Measurements from ENCODE around the gene BTNL2. TPM values are rescaled to one million over a fixed set of nuclear protein-coding genes. Genes with fewer than 3 reads are reported as not detected.

Gene BTNL2
- total and polyA plus RNA-seq, 2 donors (not counting 3 experiments of a cell fraction or from before 2014, with no cell fraction given): not detected

- Histone ChIP-seq H2AFZ (ENCODE audit: low read depth, low read length) (no peak overlapping the region), H3K4me1 (ENCODE audit: control insufficient read depth, extremely low read depth, insufficient read depth, low read length) (peaks cover 4% of the 10 kb centered on the region), H3K27me3 (ENCODE audit: control insufficient read depth in 2 of 2, insufficient read depth in 2 of 2, low read length in 2 of 2) (peaks cover 33 to 37% of the 10 kb centered on the region in 2 experiments), H3K9me1 (replicated peaks; ENCODE audit: control insufficient read depth, extremely low read depth, insufficient read depth, low read length) (no peaks in the 10 kb centered on the region), H4K20me1 (replicated peaks; ENCODE audit: control insufficient read depth, extremely low read depth, insufficient read depth, low read length) (no peaks in the 10 kb centered on the region), H3K9ac (replicated peaks; ENCODE audit: extremely low read depth, insufficient read depth, low read length) (no peak overlapping the region), H3K4me2 (ENCODE audit: insufficient read depth, low read length) (no peak overlapping the region), H3K36me3 (ENCODE audit: control insufficient read depth in 2 of 2, extremely low read depth in 1 of 2, insufficient read depth in 2 of 2, low read length in 2 of 2) (no peaks in the 10 kb centered on the region), H3K27ac (ENCODE audit: insufficient read depth, low read depth, low read length) (no peak overlapping the region), H3K79me2 (ENCODE audit: control insufficient read depth, insufficient read depth, low read length) (no peaks in the 10 kb centered on the region), H3K9me3 (replicated peaks; ENCODE audit: control insufficient read depth, insufficient read depth, low read length) (no peaks in the 10 kb centered on the region), H3K4me3 (replicated peaks in 1 of 3; ENCODE audit: insufficient read depth in 1 of 3, low read depth in 1 of 3, low read length in 3 of 3) (no peak overlapping the region)
- ChIA-PET POLR2A (no interaction called here), CTCF (interaction anchor here (1.0 to 1.7 kb wide), 4 partner anchors 164 to 457 kb away, joined by 4 to 6 read pairs (median 4); no protein-coding TSS in a partner anchor)
- BruUV-seq (replicated peaks): no TSS peak
- TF ChIP-seq GATA2 (IDR thresholded peaks at IDR 0.05; ENCODE audit: insufficient read depth, insufficient read length, low read depth, low read length): no peak
- no peak for TF ChIP-seq POLR2A (IDR thresholded peaks at IDR 0.05; ENCODE audit: low read depth, low read length)
- TF ChIP-seq FOS (IDR thresholded peaks at IDR 0.05; ENCODE audit: borderline replicate concordance, insufficient read depth, low read length): no peak
- no peak for TF ChIP-seq CTCF (IDR thresholded peaks at IDR 0.05; ENCODE audit: extremely low read depth in 1 of 2, insufficient read depth in 1 of 2, low read depth in 1 of 2, low read length in 2 of 2)
- no peak for TF ChIP-seq MAX (IDR thresholded peaks at IDR 0.05; ENCODE audit: insufficient read depth, insufficient read length)
- no peak for TF ChIP-seq JUN (IDR thresholded peaks at IDR 0.05; ENCODE audit: borderline replicate concordance, insufficient read depth, insufficient read length, low read depth)
- no peak for TF ChIP-seq POLR2AphosphoS5 (IDR thresholded peaks at IDR 0.05; ENCODE audit: insufficient read depth, low read depth, low read length)
- TF ChIP-seq MYC (IDR thresholded peaks at IDR 0.05; ENCODE audit: low read depth, low read length): no peak
- TF ChIP-seq EZH2 (IDR thresholded peaks at IDR 0.05; ENCODE audit: borderline replicate concordance, low read depth, low read length, severe bottlenecking): no peak
- DNase-seq (ENCODE audit: low read depth, low spot score) (no peak), FAIRE-seq (no peak)
- intact Hi-C loops (cut with micrococcal nuclease): loop anchor here (10.0 kb wide), 1 partner anchor 296 kb away; no protein-coding TSS in a partner anchor
- dilution Hi-C loops (cut with MboI; ENCODE audit: extremely low pct_ligation_motif_present, low sequenced_read_pairs): loop anchor here (25.0 kb wide), 1 partner anchor 149 kb away; no protein-coding TSS in a partner anchor
Measured at GRCh38 chr6:32410906-32411305, 3.9 kb upstream of the BTNL2 start.
